ENCODE measurements around the gene GFRA1.
"Not testable (repeated sequence)": the region's sequence is repeated elsewhere in the genome, so short reads cannot be mapped to it uniquely, and the experiment has no call there.

The GFRA1 gene

DNA sequence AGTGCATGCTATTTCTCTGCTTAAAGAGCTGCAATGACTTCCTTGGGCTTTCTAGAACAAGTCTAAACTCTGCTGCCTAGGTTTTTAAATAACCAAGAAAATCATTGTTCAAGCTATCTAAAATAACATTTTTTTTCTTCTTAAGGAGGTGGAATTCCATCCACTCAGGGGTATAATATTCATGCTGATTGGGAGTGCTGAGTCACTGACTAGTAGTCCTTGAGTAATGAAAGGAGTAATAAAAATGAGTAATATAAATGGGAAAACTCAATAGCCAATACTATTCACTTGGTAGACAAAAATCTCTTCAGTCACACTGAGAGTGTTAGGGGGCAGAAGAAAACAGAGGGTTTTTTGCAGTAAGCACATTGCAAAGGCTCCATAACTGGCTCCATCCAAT, 72.0 kb downstream of the GFRA1 start:
- no peak for DNase-seq (ENCODE audit: low read depth in 1 of 2, low spot score in 1 of 2)

DNA sequence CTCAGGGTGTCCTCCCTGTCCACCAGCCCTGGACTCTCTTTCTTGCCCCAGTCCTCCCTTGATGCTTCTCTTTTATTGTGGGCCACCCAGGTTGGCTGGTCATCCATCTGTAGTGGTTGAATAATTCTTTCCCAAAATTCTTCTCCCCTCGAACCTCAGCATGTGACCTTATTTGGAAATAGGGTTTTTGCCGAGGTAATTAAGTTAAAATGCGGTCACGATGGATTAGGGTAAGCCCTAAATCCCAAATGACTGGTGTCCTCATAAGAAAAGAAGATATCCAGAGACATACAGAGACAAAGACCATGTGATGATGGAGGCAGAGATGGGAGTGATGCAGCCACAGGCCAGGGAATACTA, 74.3 kb downstream of the GFRA1 start:
- DNase-seq (ENCODE audit: low read depth in 1 of 2, low spot score in 1 of 2), result no peak

DNA sequence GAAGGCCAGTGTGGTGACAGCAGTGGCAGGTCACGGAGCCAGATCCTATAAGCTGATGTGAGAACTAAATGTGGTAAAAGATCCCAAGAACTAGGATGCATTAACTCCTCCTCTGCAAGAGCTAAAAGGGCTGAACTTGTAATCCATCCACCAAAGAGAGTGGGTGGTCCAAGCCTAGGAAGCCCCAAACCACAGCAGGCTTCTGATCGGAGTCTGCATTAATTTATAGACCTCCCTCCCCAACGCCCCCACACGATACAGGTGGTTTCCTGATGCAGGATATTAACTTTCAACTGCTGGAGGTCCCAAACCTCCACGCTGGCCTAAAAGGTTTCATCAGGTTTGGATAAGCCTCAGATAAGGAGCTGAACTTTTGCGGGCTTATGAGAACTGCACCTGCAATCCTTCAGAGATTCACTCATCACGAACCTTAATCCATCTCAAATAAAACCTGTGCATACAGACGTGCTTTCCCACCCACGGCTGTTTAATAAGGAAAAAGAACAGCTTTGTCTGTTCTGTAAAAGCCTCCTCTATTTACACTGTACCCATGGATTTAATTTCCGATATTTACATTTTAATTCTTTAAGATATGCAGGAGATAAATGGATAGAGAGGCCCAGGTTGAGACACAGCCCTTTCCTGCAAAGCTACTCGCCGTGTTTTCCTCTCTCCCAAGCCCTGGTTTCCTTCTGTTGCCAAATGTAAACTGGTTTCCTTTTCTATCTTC, 74.9 kb downstream of the GFRA1 start:
- no peak for DNase-seq (ENCODE audit: low read depth in 1 of 2, low spot score in 1 of 2)

DNA sequence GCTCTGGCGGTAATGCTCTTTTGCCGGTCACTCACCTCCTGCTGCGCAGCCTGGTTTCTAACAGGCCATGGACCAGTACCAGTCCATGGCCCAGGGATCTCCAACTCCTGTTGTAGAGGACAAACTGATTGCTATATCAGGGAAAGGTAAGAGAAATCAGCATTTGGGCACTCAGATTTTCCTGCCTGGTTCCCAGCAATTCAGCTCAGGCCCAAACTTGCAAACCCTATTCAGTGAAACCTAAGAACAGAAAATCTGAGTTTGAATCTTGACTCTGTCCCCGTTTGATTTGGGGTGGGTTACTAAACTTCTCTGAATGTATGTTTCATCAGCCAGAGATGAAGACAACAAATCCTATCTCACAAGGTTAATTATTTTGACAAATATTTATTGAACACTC, 77.4 kb downstream of the GFRA1 start:
- DNase-seq (ENCODE audit: low read depth in 1 of 2, low spot score in 1 of 2), result no peak

DNA sequence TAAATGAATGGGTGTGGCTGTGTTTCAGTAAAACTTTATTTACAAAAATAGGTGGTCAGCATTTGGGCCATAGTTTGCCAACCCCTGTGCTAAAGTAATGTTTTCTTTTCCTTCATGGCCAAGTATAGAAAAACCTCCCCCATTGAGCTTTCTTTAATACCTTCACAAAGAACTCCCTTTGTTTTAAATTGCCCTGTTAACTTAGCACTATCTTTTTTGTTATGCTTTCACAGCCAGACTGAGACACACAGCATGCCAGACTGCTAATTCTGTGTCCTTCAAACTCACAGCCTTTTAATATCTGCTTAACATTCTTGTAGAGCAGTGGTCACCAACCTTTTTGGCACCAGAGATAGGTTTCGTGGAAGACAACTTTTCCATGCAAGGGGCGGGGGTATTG, 78.0 kb downstream of the GFRA1 start:
- no peak for DNase-seq (ENCODE audit: low read depth in 1 of 2, low spot score in 1 of 2)

DNA sequence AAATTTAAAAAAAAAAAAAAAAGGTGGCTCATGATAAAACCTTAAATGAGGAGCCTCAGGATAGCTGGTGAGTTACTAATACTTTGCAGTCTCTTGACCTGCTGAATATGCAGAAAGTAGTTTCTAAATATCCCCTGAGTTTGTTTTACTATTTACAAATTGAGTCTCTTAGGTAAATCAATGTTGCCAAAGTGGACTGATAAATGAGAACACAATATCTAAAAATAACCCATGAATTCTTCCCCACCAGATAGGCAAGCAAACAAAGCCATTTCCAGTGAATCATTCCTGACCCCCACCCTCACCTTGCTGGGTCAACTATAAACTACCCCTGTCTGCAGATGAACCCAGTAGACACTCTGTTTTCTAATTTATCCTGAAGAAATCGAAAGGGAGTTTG, 78.9 kb downstream of the GFRA1 start:
- no peak for DNase-seq (ENCODE audit: low read depth in 1 of 2, low spot score in 1 of 2)

DNA sequence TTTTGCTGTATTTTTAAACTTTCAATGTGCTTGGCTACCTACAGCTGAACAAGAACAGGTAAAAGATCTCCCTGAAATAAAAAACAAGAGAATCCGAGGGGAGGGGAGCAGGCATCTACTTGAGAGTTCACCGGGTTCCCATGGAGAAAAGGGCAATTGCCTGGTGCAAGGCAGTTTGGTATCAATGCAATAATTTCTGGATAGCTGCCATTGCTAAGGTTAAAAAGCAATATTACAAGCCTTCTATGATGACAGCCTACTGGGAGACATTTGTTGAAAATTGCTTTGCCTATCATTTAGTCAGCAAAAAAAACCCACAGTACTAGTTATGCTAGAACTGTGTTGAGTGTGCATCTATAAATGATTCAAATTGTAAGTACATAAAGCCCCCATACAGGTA, 82.1 kb downstream of the GFRA1 start:
- DNase-seq (ENCODE audit: low read depth in 1 of 2, low spot score in 1 of 2), result no peak

DNA sequence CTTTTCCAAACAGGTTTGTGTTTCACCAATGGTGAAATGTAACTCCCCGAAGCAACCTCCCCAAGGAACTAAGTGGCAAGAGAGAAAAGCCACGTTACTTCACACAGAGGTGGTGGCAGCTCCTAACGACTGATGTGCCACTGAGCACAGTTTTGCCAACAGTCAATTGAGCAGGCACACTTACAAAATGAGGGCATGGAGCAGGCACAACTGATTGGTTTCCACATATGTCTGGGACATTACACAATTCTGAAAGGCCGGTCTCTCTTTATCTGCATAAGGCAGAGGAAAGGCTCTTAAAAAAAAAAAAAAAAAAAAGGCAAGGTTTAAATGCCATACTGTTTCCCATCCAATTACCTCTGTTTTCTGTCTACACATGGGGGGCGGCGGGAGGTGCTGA, 86.7 kb downstream of the GFRA1 start:
- DNase-seq (ENCODE audit: low read depth in 1 of 2, low spot score in 1 of 2), result no peak

DNA sequence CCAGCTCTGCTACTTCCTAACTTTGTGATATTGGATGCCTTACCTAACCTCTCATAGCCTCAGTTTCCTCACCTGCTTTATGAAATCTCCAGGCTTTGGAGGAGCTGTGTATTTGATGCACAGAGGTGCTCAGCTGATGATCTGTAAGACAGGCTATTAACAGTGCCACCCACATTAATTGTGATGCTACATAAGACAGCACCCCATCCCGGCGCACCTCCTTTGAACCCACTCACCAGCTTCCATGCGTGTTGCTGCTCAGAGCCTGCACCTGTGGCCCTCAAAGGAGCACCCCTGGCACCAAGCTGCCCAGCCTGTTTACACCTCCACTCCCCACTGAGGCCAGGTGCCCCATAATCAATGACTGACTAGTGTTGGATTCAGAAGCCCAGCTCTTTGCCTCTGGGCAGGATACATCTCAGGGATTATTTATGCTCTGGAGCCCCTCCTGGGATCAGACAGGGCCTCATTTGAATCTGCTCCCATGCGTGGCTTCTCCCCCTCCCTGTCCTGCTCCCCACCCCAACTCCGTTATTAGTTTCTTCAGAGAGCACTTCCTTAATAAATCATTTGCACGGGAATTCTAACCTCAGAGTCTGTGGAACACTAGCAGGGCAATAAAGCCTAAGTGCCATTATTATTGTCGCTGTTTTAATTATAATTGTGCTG, 87.7 kb downstream of the GFRA1 start:
- no peak for DNase-seq (ENCODE audit: low read depth in 1 of 2, low spot score in 1 of 2)

DNA sequence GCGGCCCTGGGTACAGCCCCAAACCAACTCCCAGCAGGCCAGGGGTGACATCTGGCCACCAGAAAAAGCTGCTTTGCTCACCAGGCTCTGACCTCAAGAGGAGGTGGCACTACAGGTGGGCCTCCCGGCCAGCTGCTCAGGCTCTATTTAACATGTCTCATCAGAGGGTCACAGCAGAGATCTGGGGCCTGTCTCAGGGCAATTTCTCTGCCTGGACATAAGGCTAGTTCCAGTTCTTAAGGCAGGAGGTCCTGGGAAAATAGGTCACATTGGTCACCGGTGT, 88.6 kb downstream of the GFRA1 start:
- DNase-seq (ENCODE audit: low read depth in 1 of 2, low spot score in 1 of 2), result no peak

DNA sequence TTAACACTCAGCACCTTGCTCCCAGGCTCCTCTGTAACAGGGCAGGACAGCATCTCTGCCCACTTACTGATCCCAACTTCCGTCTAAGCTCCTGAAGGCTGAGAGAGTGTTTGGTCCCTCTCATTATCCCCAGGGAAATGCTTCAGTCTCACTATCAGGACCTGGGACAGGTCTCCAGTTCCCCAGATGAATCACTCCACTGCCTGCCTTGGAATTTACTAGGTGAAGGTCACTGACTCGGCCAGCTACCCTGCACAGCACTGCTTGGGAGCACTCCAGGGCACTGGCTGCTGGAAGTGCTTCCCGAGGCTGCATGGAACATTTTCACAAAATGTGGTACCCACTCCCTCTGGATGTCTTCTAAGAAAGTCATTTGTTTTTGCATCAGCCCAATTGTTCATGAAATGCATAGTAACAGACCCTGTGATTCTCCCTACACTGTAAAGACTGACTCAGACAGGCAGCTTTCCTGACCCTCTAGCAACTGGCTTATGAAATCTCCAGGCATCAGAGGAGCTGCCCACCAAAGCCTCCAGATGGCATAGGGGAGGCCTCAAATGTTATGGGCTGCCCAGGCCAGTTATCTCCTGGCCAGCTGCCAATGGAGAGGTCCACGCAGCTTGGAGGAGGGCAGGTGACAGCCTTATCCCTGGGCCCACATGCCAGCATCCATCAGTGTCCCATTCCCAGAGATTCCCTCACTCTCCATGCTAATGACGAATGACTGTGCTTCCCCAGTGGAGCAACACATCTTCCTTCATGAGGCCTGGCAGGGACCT, 89.1 kb downstream of the GFRA1 start:
- DNase-seq (ENCODE audit: low read depth in 1 of 2, low spot score in 1 of 2), result no peak

DNA sequence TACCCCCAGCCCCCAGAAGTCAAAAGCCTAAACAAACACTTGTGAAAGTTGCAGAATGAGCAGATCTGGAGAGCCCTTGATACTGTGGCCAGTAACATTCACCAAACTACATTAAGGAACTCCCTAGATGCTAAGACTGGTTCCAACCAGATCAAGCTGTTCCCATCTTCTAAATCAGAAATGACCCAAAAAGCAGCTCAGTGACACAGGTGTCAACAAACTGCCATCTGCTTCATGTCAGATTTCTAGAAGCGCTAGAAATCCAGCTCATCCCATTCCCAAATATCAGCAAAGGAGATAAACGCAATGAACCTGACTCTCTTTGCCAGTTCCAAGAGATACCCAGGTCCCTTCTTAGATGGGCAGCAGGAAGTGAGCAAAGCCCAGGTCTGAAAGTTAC, 90.6 kb downstream of the GFRA1 start:
- no peak for DNase-seq (ENCODE audit: low read depth in 1 of 2, low spot score in 1 of 2)

DNA sequence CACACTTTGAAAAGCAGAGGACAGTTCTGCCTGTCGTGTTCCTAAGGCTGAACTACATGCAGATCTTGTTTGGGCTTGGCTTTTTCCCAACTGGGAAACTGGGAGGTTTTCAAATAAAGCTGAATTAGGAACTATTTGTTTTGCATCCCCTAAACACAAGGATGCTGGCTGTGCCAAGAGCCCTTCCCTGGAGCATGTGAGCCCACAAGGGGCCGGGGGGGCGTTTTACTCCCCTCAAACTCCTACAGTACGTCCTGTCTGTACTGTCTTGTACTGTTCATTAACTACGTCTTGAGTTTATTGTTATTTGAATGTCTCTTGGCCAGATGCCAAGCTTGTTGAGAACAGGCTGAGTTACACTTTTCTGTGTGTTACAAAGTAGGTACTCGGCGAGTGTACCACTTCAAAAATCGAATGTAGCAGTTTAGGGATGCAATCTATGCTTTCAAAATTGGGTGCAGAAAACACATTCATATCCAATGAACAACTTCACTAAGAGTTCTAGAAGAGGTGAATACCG, 94.9 kb downstream of the GFRA1 start:
- no peak for DNase-seq (ENCODE audit: low read depth in 1 of 2, low spot score in 1 of 2)

DNA sequence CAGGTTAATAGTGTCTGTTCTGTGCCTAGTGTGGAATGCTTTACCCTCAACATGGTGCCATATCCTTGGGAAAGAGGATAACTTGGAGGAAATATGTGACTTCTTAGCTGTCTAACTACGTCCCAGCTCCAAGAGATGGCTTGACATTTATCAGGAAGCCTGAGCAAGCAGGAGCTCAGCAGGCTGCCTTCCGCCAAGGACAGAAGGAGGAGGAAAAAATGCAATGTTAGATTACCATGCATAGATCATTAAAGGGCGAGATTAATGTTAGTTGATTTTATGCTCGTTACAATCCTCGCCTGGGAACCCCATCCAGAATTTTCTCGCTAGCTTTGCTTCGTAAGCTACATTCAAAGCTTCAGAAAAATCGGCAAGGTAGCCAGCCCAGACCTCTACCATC, 97.8 kb downstream of the GFRA1 start:
- DNase-seq (ENCODE audit: low read depth in 1 of 2, low spot score in 1 of 2), result no peak

DNA sequence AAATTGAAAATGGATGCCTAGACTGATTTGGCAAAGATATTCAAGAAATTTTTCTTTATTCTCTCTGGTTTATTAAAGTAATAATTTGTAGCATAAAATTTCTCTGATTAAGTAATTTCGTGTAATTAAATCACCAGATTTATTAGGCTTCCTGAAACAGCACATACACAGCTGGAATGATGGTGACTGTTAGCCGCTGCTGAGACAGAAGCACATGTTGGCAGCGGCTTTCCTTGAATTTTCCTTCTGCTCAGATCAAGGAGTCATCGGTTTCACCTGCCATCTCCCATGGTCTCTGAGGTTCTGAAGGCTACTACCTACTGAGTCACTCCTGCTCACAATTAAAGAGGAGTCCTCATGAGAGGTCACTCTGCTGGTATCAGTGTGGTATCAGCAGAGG, 101.5 kb downstream of the GFRA1 start:
- no peak for DNase-seq (ENCODE audit: low read depth in 1 of 2, low spot score in 1 of 2)

DNA sequence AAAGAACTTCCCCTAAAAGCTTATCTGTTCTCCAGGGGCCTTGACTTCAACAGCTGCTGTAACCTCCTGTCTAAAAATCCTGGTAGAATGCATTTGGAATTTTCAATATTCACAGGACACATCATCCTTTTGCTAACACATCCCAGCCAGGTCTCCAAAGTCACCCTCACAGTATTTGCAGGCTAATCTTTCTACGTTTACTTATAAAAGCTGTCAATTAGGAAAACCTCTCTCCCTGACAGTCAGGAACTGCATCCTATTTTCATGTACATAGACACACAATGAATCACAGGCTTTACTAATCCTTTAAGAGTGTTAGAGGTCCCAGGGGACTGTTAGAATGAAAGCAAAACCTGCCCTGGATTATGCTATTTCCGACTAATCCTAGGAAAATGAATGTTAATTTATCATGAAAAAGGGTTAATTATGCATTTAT, 102.2 kb downstream of the GFRA1 start:
- DNase-seq (ENCODE audit: low read depth in 1 of 2, low spot score in 1 of 2), result no peak

DNA sequence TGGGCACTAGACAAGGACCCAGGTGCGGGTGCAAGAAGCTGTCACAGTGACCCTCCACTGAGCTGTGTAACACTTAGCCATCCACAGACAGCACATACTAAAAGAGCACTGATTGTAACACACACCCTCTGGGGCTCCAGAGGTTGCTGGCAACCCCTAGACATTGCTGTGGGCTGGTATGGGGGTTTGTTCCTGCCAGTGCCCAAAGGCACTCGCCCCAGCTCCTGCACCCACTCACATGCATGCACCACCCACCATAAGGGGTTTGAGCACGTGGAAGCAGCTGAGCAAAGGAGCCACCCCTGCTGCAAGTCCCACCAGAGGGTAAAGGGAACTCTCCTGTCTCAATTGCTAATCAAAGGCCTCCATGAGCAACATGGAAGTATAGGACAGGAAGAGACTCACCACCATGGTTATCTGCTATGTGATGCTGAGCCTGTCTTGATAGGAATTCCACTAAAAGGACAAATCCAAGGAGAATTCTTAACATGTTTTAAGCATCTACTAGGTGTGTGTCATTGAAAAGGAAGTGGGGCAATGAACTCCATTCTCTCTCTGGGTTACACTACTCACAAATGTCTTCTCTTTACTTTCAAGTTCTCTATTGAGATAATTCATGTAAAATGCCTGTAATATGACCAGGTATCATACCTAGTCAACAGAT, 103.1 kb downstream of the GFRA1 start:
- no peak for DNase-seq (ENCODE audit: low read depth in 1 of 2, low spot score in 1 of 2)

DNA sequence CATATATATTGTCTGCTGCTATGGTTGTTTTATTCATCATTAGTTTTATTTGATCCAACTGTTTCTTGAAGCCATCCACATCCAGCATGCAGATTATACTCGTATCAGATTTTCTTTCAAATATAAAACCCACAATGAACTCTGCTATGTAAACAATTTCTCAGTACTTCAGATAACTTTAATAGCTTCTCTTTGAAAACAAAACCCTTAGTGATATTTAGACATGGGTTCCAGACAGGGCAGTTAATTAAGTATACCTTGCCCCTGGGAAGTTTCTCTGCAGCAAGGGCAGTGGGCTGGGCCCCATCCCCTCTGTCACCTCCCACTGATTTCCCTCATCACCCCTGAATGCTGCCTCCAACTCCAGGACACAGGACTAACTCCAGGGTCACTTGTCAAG, 104.3 kb downstream of the GFRA1 start:
- DNase-seq (ENCODE audit: low read depth in 1 of 2, low spot score in 1 of 2), result no peak

DNA sequence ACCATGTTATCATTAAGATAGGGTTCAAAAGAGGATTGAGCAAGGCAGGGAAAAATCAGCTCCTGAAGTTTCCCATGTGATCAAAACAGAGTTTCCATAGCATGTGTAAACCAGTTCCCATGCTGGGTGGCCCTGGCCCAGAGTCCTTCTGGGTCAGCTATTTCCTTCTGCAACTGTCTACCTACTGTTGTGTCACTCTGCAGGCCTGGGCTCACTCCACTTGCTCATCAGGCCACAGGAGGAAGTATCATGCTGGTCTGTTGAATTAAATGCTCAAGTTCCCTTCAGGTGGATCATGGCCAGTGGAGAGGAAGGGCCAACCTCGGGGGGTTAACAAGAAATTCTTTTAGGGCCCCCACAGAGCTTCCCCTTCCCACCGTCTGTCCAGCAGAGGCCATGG, 104.7 kb downstream of the GFRA1 start:
- DNase-seq (ENCODE audit: low read depth in 1 of 2, low spot score in 1 of 2), result no peak

DNA sequence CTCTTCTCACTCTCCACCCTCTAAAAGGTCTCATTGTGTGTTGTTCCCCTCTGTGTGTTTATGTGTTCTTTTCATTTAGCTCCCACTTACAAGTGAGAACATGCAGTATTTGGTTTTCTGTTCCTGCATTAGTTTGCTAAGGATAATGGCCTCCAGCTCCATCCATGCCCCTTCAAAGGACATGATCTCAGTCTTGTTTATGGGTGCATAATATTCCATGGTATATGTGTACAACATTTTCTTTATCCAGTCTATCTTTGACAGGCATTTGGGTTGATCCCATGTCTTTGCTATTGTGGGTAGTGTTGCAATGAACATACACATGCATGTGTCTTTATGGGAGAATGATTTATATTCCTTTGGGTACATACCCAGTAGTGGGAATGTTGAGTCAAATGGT, 107.1 kb downstream of the GFRA1 start:
- not testable (repeated sequence) for DNase-seq (ENCODE audit: low read depth in 1 of 2, low spot score in 1 of 2)

DNA sequence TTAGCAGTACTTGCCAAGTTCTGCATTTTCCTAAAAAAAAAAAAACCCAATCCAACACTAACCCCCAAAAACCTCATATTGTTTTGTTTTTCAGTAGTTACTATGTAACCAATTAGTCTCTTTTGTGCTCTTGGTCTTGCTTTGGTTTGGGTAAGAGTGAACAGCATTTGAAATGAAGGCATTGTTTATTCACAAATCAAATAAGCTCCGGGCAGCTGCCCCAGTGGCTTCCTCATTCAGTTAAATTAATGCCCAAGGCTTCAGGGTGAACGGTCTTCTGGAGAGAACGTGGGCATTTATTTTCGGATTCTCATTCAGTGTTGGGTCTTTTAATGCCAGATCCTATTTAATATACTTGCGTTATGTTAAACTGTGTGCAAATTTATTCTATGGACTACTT, 108.7 kb downstream of the GFRA1 start:
- no peak for DNase-seq (ENCODE audit: low read depth in 1 of 2, low spot score in 1 of 2)
